DND-41 (cell line): ENCODE measurements around the gene PRKAG2.

ENCODE experiments used
- ATAC-seq: fragments of 200-7000 bp; cut with Tn5 transposase; 3 replicates; pipeline ENCODE4 v1.9.1; 2021; ENCODE audit warnings: low read depth; ENCODE audit not compliant: insufficient read depth
- DNase-seq: peaks from one replicate; pipeline ENCODE4 v3.0.0-alpha.2; 2020
- H2AFZ ChIP-seq: 2 replicates; pipeline ENCODE4 v1.6.0; 2012; ENCODE audit warnings: low read depth, low read length
- H3K27ac ChIP-seq: 2 replicates; pipeline ENCODE4 v1.5.1; 2012; ENCODE audit warnings: low read length, inconsistent platforms
- H3K27me3 ChIP-seq: fragments of 200-600 bp; sonication (generic); 2 replicates; pipeline ENCODE4 v1.6.0; 2012; ENCODE audit warnings: low read length, mild to moderate bottlenecking, inconsistent platforms; ENCODE audit not compliant: insufficient read depth, poor library complexity
- H3K36me3 ChIP-seq: 2 replicates; pipeline ENCODE4 v1.5.1; 2012; ENCODE audit warnings: low read length, inconsistent platforms; ENCODE audit not compliant: insufficient read depth
- H3K4me1 ChIP-seq: 2 replicates; pipeline ENCODE4 v1.5.1; 2012; ENCODE audit warnings: mild to moderate bottlenecking, low read length; ENCODE audit not compliant: insufficient read depth
- H3K4me2 ChIP-seq: 2 replicates; pipeline ENCODE4 v1.6.0; 2012; ENCODE audit warnings: mild to moderate bottlenecking, moderate library complexity, low read length, inconsistent platforms; ENCODE audit not compliant: insufficient read depth
- H3K4me3 ChIP-seq, 2 experiments: fragments of 200-600 bp in 1 of 2; shearing (Covaris generic) in 1 of 2; 2 replicates each; pipeline ENCODE4 v1.5.1; 2012 to 2016; ENCODE audit warnings: inconsistent platforms in 2 of 2, low read length in 2 of 2, mild to moderate bottlenecking in 2 of 2, low read depth in 1 of 2, moderate library complexity in 1 of 2
- H3K79me2 ChIP-seq: 2 replicates; pipeline ENCODE4 v1.6.0; 2012; ENCODE audit warnings: low read length, inconsistent platforms; ENCODE audit not compliant: insufficient read depth
- H3K9ac ChIP-seq: 2 replicates; pipeline ENCODE4 v1.6.0; 2012; ENCODE audit warnings: low read depth, mild to moderate bottlenecking, inconsistent platforms, low read length, moderate library complexity
- H3K9me3 ChIP-seq: 2 replicates; pipeline ENCODE4 v1.5.1; 2012; ENCODE audit warnings: low read length, moderate library complexity, mild to moderate bottlenecking, inconsistent platforms; ENCODE audit not compliant: insufficient read depth, severe bottlenecking
- H4K20me1 ChIP-seq: 2 replicates; pipeline ENCODE4 v1.6.0; 2012; ENCODE audit warnings: low read length; ENCODE audit not compliant: insufficient read depth
- EZH2 ChIP-seq: IDR thresholded peaks from 3 replicates; pipeline ENCODE4 v1.6.1; 2012; ENCODE audit warnings: borderline replicate concordance, low read depth, mild to moderate bottlenecking, moderate library complexity, low read length, inconsistent platforms; ENCODE audit not compliant: severe bottlenecking
- TF ChIP-seq, protein P1 (sequence below): IDR thresholded peaks from 2 replicates; pipeline ENCODE4 v1.5.1; 2012; ENCODE audit warnings: borderline replicate concordance, low read length, moderate library complexity, mild to moderate bottlenecking; ENCODE audit not compliant: poor library complexity, severe bottlenecking; ENCODE audit errors: extremely low read depth

Gene PRKAG2

DNA sequence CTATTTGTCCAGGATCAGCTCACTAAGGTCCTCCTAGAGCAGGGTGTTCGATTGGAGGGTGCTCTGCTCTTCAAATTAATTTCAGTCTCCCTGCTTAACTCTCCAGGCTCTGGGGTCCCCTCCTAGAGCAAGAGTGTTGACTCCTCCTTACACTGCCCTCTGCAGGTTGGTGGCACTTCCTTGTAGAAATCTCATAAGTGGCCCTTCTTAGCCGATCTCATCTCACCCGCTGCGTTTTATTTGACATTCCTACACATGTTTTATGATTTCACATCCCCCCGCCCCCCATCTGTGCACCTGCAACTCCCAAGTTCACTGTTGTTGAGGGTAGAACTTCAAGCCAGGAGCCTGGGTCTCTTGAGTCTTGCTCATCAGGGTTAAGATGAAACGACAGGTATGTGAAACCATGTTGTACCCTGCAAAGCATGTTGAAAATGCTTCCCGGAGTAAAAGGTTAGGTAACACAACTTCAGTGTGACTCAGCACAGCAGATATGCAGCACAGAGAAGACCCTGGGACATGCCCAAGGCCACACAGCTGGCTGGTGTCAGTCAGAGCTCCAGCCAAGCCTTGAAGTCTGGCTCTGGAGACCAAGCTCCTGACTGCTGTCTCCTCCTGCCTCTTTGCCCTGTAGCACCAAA lies 171.2 kb downstream of the PRKAG2 start:
- H3K4me3 ChIP-seq: no peak overlapping the region
- ATAC-seq: peak; percentile 64; the same call in 2 of the 3 replicates
- DNase-seq: peak; percentile 27

DNA sequence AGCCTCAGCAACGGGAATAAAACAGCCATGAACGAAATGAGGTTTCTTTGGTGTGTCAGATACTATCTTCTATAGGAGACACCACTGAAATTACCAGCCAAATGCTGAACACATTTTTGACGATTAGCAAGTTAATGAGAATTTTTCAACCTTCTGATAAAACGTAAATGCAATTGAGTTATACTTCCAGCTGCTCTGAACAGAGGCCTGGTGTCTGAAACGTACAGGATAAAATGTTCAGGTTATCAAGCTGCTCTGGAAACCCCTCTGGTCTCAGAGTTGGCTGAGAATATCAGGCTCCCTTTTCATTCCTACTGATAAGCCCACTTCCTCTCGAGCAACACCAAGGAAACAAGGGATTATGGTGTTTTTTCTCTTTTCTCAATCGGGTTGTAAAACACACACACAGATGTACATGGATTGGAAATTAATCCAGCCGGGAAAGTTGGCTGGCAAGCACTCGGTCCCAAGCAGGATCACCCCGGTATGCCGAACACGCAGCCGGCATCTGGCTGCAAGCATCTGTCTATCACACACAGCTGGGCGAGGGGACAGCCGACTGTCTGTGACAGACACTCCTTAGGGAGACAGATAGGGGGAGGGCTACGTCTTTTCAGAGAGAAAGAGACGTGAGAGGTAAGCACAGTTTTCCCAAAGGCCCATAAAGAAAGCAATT lies 171.8 kb downstream of the PRKAG2 start:
- no peaks in the 10 kb centered on the region for H3K79me2 ChIP-seq
- H3K9me3 ChIP-seq: no peaks in the 10 kb centered on the region
- no peaks in the 10 kb centered on the region for H3K36me3 ChIP-seq
- H3K27ac ChIP-seq: no peak overlapping the region
- peak; percentile 21 for TF ChIP-seq EZH2
- TF ChIP-seq, protein P1, sequence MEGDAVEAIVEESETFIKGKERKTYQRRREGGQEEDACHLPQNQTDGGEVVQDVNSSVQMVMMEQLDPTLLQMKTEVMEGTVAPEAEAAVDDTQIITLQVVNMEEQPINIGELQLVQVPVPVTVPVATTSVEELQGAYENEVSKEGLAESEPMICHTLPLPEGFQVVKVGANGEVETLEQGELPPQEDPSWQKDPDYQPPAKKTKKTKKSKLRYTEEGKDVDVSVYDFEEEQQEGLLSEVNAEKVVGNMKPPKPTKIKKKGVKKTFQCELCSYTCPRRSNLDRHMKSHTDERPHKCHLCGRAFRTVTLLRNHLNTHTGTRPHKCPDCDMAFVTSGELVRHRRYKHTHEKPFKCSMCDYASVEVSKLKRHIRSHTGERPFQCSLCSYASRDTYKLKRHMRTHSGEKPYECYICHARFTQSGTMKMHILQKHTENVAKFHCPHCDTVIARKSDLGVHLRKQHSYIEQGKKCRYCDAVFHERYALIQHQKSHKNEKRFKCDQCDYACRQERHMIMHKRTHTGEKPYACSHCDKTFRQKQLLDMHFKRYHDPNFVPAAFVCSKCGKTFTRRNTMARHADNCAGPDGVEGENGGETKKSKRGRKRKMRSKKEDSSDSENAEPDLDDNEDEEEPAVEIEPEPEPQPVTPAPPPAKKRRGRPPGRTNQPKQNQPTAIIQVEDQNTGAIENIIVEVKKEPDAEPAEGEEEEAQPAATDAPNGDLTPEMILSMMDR: no peak
- peaks cover 25% of the 10 kb centered on the region for H3K27me3 ChIP-seq
- no peaks in the 10 kb centered on the region for H4K20me1 ChIP-seq
- ATAC-seq: no peak
- no peak overlapping the region for H3K4me2 ChIP-seq
- H3K9ac ChIP-seq: no peak overlapping the region
- H3K4me1 ChIP-seq: no peaks in the 10 kb centered on the region
- no peak overlapping the region for H3K4me3 ChIP-seq
- DNase-seq: no peak
- H2AFZ ChIP-seq: no peak overlapping the region

More for the DNA sequence above, 171.2 kb downstream of the PRKAG2 start:
- Histone ChIP-seq H3K27ac (no peak overlapping the region), H3K27me3 (peaks cover 25% of the 10 kb centered on the region), H3K4me2 (no peak overlapping the region), H4K20me1 (no peaks in the 10 kb centered on the region), H3K4me1 (no peaks in the 10 kb centered on the region), H2AFZ (no peak overlapping the region; the same call in 1 of the 2 replicates), H3K9ac (no peak overlapping the region), H3K79me2 (no peaks in the 10 kb centered on the region), H3K9me3 (no peaks in the 10 kb centered on the region), H3K36me3 (no peaks in the 10 kb centered on the region)
- TF ChIP-seq, protein P1: peak; percentile 65
- TF ChIP-seq EZH2: no peak

DNA sequence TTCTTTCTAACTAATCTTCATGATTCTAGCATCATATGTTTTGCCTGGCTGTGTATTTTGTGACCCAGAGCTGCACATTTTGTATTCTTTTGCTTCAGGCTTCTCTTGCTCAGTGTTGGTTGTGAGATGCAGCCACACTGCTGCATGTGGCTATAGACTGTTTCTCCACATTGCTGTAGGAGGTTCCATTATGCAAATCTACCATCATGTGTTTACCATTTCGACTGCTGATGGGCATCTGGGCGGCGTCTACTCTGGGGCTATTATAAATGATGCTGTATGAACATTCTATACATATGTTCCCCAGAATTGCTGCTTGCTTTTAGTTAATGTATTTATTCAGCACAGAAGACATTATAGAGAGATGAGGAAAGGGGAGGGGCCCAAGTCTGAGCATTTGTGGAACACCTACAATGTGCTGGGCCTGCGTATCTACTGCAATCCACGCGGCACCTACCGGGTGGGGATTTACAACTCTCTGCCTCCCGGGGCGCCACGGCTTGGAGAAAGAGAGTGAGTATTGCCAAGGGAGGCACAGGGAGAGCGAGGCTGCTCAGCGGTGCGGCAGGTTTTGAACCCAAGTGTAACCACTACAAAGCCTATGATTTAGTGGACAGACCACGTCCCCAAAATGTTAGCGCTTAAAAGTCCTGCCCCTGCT lies 172.5 kb downstream of the PRKAG2 start:
- H3K27ac ChIP-seq: no peak overlapping the region
- peaks cover 25% of the 10 kb centered on the region for H3K27me3 ChIP-seq
- TF ChIP-seq EZH2: no peak
- TF ChIP-seq, protein P1: no peak
- H3K79me2 ChIP-seq: no peaks in the 10 kb centered on the region
- no peak for ATAC-seq
- no peaks in the 10 kb centered on the region for H3K4me1 ChIP-seq
- no peaks in the 10 kb centered on the region for H4K20me1 ChIP-seq
- no peak overlapping the region for H2AFZ ChIP-seq
- no peak overlapping the region for H3K4me3 ChIP-seq
- H3K4me2 ChIP-seq: no peak overlapping the region
- no peaks in the 10 kb centered on the region for H3K36me3 ChIP-seq
- DNase-seq: no peak
- H3K9me3 ChIP-seq: no peaks in the 10 kb centered on the region
- H3K9ac ChIP-seq: no peak overlapping the region
